Thyroid gland (tissue), 4 donors: ENCODE results near the gene ADAM8.

Experiments
- POLR2A ChIP-seq, 2 donors: fragments of 450-650 bp; IDR thresholded peaks; one replicate each; pipeline ENCODE4 v1.6.1; 2017; ENCODE audit warnings: antibody characterized with exemption in 2 of 2, mild to moderate bottlenecking in 2 of 2, moderate library complexity in 1 of 2
- TF ChIP-seq, protein P1 (sequence below), 6 experiments: fragments of 200-600 bp in 3 of 6; fragments of 450-650 bp in 3 of 6; sonication (generic) in 3 of 6; IDR thresholded peaks; one replicate each; pipeline ENCODE4 v1.5.1; 2016 to 2019; ENCODE audit warnings: antibody characterized with exemption in 6 of 6, mild to moderate bottlenecking in 2 of 6, inconsistent platforms in 1 of 6, moderate library complexity in 1 of 6

DNA sequence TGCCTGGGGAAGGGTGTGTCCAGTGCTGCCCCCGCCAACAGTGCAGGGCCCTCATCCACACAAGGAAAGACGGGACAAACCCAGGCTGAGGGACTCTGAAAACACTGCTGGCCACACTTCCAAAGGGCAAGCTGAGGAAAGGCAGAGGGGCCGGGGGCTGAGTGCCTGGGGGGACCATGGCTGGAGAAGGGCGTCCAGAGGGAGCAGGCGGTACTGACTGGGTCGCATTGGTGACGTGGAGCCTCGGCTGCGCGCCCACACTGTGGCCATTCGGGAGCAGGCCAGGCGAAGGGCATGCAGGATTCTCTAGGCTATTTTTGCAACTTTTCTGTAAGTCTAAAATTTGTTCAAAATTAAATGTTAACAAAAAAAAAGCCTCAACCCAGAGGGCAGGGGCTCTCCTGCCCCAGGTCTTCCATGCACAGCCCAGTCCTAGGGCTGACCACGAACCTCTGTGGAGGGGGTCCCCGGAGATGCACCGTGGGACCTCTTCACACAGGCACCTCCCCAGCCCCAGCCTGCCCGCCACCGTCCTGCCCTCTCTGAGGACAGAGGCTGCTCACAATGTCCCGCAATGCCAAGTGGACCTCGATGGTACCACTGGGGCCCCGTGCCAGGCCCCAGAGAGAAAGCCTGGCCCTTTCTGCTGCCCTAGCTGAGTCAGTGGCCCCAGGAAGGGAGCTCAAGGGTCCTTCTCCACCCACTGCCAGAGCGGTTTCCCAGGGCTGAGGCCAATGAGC is 10.4 kb downstream of the ADAM8 start:
- TF ChIP-seq, protein P1, sequence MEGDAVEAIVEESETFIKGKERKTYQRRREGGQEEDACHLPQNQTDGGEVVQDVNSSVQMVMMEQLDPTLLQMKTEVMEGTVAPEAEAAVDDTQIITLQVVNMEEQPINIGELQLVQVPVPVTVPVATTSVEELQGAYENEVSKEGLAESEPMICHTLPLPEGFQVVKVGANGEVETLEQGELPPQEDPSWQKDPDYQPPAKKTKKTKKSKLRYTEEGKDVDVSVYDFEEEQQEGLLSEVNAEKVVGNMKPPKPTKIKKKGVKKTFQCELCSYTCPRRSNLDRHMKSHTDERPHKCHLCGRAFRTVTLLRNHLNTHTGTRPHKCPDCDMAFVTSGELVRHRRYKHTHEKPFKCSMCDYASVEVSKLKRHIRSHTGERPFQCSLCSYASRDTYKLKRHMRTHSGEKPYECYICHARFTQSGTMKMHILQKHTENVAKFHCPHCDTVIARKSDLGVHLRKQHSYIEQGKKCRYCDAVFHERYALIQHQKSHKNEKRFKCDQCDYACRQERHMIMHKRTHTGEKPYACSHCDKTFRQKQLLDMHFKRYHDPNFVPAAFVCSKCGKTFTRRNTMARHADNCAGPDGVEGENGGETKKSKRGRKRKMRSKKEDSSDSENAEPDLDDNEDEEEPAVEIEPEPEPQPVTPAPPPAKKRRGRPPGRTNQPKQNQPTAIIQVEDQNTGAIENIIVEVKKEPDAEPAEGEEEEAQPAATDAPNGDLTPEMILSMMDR (IDR thresholded peaks at IDR 0.05): no peak
- no peak for TF ChIP-seq POLR2A (IDR thresholded peaks at IDR 0.05)
